Caco-2 (cell line): ENCODE data around the gene IARS1. TPM values are rescaled to one million over a fixed set of nuclear protein-coding genes. Genes with fewer than 3 reads are reported as not detected.

Experiments used
- BruUV-seq: library from RNA; stranded (reverse); fragments of 400-500 nt; replicated peaks from 2 replicates; lab custom pipeline; 2021; lab: Mats Ljungman, UMichigan
- CTCF ChIA-PET: fragments of 300-600 bp; sonication (Branson Sonifier 250); formaldehyde crosslinking; loops from one replicate; lab custom pipeline; 2022; ENCODE audit warnings: antibody characterized with exemption; lab: Charles Lee
- POLR2A ChIA-PET: fragments of 300-600 bp; sonication (Branson Sonifier 250); formaldehyde crosslinking; loops from one replicate; lab custom pipeline; 2022; ENCODE audit warnings: antibody characterized with exemption; lab: Charles Lee
- DNase-seq, 2 experiments: peaks; one replicate each; pipeline versions ENCODE4 v3.0.0 to v3.0.0-alpha.2; 2020 to 2022
- H3K27me3 ChIP-seq: replicated peaks from 2 replicates; pipeline ENCODE4 v1.6.0; 2011; ENCODE audit warnings: low read length; ENCODE audit not compliant: control insufficient read depth, insufficient read depth
- H3K36me3 ChIP-seq: 2 replicates; pipeline ENCODE4 v1.5.1; 2011; ENCODE audit warnings: low read length; ENCODE audit not compliant: control insufficient read depth, insufficient read depth
- H3K4me1 ChIP-seq: fragments of 250-450 bp; sonication (Bioruptor Pico); 2 replicates; pipeline ENCODE4 v1.5.1; 2020; ENCODE audit warnings: mild to moderate bottlenecking
- H3K4me3 ChIP-seq: 2 replicates; pipeline ENCODE4 v1.5.1; 2011; ENCODE audit warnings: low read depth, mild to moderate bottlenecking, control low read depth, low read length
- H3K9me3 ChIP-seq: fragments of 250-450 bp; sonication (Bioruptor Pico); 2 replicates; pipeline ENCODE4 v1.5.1; 2020; ENCODE audit warnings: mild to moderate bottlenecking, moderate library complexity
- H3K27ac Mint-ChIP-seq: one replicate; pipeline ENCODE4 v1.8.0; 2022; ENCODE audit warnings: mixed read lengths; ENCODE audit not compliant: unreplicated experiment
- H3K27me3 Mint-ChIP-seq: one replicate; pipeline ENCODE4 v1.8.0; 2022; ENCODE audit warnings: mixed read lengths; ENCODE audit not compliant: insufficient read depth, unreplicated experiment
- H3K36me3 Mint-ChIP-seq: one replicate; pipeline ENCODE4 v1.8.0; 2022; ENCODE audit warnings: mild to moderate bottlenecking, mixed read lengths; ENCODE audit not compliant: insufficient read depth, unreplicated experiment
- H3K4me1 Mint-ChIP-seq: one replicate; pipeline ENCODE4 v1.8.0; 2022; ENCODE audit warnings: low read depth, mixed read lengths; ENCODE audit not compliant: unreplicated experiment
- H3K4me3 Mint-ChIP-seq: one replicate; pipeline ENCODE4 v1.8.0; 2022; ENCODE audit warnings: mild to moderate bottlenecking, moderate library complexity, mixed read lengths; ENCODE audit not compliant: unreplicated experiment
- H3K9me3 Mint-ChIP-seq: one replicate; pipeline ENCODE4 v1.8.0; 2022; ENCODE audit warnings: mixed read lengths; ENCODE audit not compliant: unreplicated experiment
- intact Hi-C: fragments of 100-400 bp; cut with micrococcal nuclease; formaldehyde crosslinking; loops from one replicate; pipeline ENCODE4 v1.10.0; 2022; ENCODE audit not compliant: unreplicated experiment
- total RNA-seq: library from RNA; stranded (reverse); gene quantifications from 2 replicates; pipeline ENCODE4 v1.2.3, GENCODE V29; 2022
- TF ChIP-seq, protein P1 (sequence below), 2 experiments: fragments of 200-600 bp in 1 of 2; IDR thresholded peaks; 1 replicate in 1 of 2; 2 replicates in 1 of 2; pipeline versions ENCODE4 v1.5.1 to v1.8.0; 2011 to 2022; ENCODE audit warnings: antibody characterized with exemption in 1 of 2, control low read depth in 1 of 2, inconsistent platforms in 1 of 2, low read depth in 1 of 2, low read length in 1 of 2, mild to moderate bottlenecking in 1 of 2, moderate library complexity in 1 of 2; ENCODE audit not compliant: insufficient read depth in 1 of 2, severe bottlenecking in 1 of 2, unreplicated experiment in 1 of 2

IARS1 gene
- total RNA-seq, 1 experiment from 2014 or later: 138 TPM

DNA sequence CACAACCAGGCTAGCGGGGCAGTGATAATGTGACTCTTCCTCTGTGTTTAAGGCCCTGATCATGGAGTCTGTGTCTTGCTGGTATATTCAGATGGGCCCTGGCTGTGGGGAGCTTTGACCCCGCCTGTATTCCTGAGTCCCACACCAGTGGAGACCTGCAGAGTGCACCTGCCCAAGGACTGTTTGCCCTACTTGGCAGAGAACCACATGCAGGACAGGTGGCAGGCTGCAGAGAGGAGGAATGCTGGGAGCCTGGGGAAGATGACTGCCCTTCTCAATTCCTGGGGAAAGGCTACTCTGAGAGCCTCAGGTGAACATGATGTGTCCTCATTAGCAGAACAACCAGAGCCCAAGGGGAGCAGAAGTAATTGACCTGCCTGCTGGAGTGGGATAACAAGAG, 36.2 kb downstream of the IARS1 start:
- BruUV-seq: no TSS peak
- Histone ChIP-seq H3K4me1 (no peaks in the 10 kb centered on the region), H3K36me3 (no peaks in the 10 kb centered on the region; the same call in 1 of the 2 replicates), H3K4me3 (no peak overlapping the region), H3K9me3 (no peaks in the 10 kb centered on the region), H3K27me3 (no peaks in the 10 kb centered on the region)
- ChIA-PET POLR2A (no interaction called here), CTCF (no interaction called here)
- no peak overlapping the region for H3K4me3 Mint-ChIP-seq
- H3K27me3 Mint-ChIP-seq: no peaks in the 10 kb centered on the region
- no peaks in the 10 kb centered on the region for H3K9me3 Mint-ChIP-seq
- intact Hi-C loops: no loop called here
- TF ChIP-seq, protein P1, sequence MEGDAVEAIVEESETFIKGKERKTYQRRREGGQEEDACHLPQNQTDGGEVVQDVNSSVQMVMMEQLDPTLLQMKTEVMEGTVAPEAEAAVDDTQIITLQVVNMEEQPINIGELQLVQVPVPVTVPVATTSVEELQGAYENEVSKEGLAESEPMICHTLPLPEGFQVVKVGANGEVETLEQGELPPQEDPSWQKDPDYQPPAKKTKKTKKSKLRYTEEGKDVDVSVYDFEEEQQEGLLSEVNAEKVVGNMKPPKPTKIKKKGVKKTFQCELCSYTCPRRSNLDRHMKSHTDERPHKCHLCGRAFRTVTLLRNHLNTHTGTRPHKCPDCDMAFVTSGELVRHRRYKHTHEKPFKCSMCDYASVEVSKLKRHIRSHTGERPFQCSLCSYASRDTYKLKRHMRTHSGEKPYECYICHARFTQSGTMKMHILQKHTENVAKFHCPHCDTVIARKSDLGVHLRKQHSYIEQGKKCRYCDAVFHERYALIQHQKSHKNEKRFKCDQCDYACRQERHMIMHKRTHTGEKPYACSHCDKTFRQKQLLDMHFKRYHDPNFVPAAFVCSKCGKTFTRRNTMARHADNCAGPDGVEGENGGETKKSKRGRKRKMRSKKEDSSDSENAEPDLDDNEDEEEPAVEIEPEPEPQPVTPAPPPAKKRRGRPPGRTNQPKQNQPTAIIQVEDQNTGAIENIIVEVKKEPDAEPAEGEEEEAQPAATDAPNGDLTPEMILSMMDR (IDR thresholded peaks at IDR 0.05; ENCODE audit: insufficient read depth in 1 of 2, low read depth in 1 of 2, low read length in 1 of 2, severe bottlenecking in 1 of 2, unreplicated experiment in 1 of 2): no peak
- peaks cover 70% of the 10 kb centered on the region for H3K36me3 Mint-ChIP-seq
- DNase-seq: no peak
- no peaks in the 10 kb centered on the region for H3K4me1 Mint-ChIP-seq
- no peak overlapping the region for H3K27ac Mint-ChIP-seq

DNA sequence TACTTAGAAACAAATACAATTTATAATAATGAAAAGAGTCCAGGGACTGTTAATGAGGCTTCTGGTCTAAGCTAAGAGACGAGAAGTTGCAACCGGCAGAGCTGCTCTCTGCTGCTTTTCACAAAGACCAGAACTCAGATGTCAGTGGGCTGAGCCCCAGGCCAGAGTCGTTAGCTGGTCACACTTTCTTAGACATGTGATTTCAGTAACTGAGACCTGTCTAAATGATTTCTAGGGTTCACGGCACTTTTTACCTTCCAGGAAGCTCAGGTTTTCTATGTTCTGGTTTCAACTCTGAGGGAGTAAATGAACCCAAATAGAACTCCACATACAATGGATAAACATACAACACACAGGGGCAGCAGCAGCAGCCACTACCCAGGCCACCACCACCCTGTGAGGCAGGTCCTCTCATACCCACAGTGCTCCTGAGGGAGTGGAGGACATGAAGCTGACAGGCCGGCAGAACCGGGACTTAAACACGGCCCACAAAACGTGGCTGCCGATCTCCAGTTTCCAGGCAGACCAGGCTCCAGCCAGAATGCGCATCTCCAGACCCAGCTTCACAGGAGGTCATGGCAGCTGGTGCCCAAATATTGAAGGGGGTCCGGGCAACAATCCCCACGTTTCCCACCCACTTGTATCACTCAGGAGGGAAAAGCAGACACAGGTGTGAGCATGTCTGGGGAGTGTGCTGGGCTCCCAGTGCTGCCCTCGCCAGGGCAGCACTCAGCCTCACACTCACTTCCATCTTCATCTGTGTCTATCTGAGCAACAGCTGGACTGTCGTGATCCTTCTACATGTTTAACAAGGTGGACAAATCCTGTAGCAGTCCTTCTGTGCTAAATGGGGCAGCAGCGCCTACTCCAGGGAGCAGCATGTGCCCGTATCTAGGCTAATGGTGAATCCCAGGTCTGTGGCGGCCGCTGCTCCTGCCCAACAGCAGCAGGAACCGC, 38.8 kb downstream of the IARS1 start:
- Mint-ChIP-seq H3K4me1 (no peaks in the 10 kb centered on the region), H3K36me3 (peaks cover 70% of the 10 kb centered on the region), H3K27ac (no peak overlapping the region), H3K9me3 (no peaks in the 10 kb centered on the region), H3K27me3 (no peaks in the 10 kb centered on the region), H3K4me3 (no peak overlapping the region)
- Histone ChIP-seq H3K4me1 (no peaks in the 10 kb centered on the region), H3K27me3 (no peaks in the 10 kb centered on the region), H3K4me3 (no peak overlapping the region), H3K9me3 (no peaks in the 10 kb centered on the region), H3K36me3 (no peaks in the 10 kb centered on the region; the same call in none of the 2 replicates)
- intact Hi-C loops: no loop called here
- no peak for DNase-seq
- POLR2A ChIA-PET: no interaction called here
- CTCF ChIA-PET: no interaction called here
- BruUV-seq: no TSS peak
- TF ChIP-seq, protein P1 (IDR thresholded peaks at IDR 0.05; ENCODE audit: insufficient read depth in 1 of 2, low read depth in 1 of 2, low read length in 1 of 2, severe bottlenecking in 1 of 2, unreplicated experiment in 1 of 2): no peak

DNA sequence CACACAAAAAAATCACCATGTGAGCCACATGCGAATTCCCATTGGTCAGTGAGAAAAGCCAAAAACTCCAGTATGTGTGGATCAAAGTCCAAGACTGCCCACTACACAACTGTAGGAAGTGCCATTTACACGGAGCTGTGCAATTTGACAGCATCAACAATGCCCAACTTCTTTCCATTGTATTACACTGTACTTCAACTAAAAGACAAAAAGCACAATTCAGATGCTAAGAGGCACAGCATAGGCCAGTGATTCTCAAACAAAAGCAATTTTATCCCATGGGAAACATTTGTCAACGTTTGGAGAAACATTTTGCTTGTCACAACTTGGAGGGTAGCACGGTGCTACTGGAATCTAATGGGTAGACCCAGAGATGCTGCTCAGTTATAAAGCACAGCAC, 39.8 kb downstream of the IARS1 start:
- peaks cover 72% of the 10 kb centered on the region for H3K36me3 Mint-ChIP-seq
- CTCF ChIA-PET: no interaction called here

More for the DNA sequence above, 39.8 kb downstream of the IARS1 start:
- H3K4me3 ChIP-seq: no peak overlapping the region
- POLR2A ChIA-PET: no interaction called here
- no peaks in the 10 kb centered on the region; the same call in none of the 2 replicates for H3K36me3 ChIP-seq
- no peaks in the 10 kb centered on the region for H3K9me3 ChIP-seq
- Mint-ChIP-seq H3K27ac (no peak overlapping the region), H3K9me3 (no peaks in the 10 kb centered on the region), H3K4me1 (no peaks in the 10 kb centered on the region), H3K4me3 (no peak overlapping the region), H3K27me3 (no peaks in the 10 kb centered on the region)
- no peak for DNase-seq
- no peaks in the 10 kb centered on the region for H3K27me3 ChIP-seq
- TF ChIP-seq, protein P1 (IDR thresholded peaks at IDR 0.05; ENCODE audit: insufficient read depth in 1 of 2, low read depth in 1 of 2, low read length in 1 of 2, severe bottlenecking in 1 of 2, unreplicated experiment in 1 of 2): no peak
- H3K4me1 ChIP-seq: no peaks in the 10 kb centered on the region
- intact Hi-C loops: no loop called here
- no TSS peak for BruUV-seq
